Suppressor macrophage (primary cell): Measurements from ENCODE around the gene DCLRE1C.
"Not testable (repeated sequence)": the region's sequence is repeated elsewhere in the genome, so short reads cannot be mapped to it uniquely, and the experiment has no call there.

Source experiments
- DNase-seq, 4 experiments: peaks; one replicate each; pipeline ENCODE4 v3.0.0-alpha.2; 2020 to 2022

Gene DCLRE1C

DNA sequence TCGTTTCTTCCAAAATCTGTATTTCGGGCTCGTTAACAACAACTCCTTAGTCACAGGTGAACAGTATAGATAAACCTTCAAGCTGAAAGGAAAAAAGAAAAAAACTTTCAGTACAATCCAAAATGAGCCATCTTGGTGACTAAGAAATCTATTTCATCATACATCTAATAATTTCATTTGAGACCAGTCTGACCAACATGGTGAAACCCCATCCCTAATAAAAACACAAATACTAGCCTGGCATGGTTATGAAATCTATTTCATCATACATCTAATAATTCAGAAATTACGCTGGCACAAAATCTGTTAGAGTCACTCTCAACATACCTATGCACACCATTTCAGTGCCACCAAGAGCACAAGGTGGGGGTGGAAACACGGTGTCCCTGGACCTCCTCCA is 8.8 kb downstream of the DCLRE1C start:
- DNase-seq: no peak

DNA sequence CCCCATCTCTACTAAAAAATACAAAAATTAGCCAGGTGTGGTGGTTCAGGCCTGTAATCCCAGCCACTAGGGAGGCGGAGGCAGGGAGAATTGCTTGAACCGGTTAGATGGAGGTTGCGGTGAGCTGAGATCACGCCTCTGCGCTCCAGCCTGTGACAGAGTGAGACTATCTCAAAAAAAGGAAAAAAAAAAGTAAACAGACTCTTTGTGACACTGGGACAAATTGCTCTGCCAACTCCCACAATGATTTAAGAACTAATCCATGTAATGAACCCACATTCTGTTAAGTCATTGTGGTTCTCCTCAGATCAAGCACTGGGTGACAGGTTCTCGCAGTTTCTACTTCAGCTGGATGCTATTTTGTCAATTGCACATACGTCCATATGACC is 11.0 kb downstream of the DCLRE1C start:
- DNase-seq: not testable (repeated sequence)

DNA sequence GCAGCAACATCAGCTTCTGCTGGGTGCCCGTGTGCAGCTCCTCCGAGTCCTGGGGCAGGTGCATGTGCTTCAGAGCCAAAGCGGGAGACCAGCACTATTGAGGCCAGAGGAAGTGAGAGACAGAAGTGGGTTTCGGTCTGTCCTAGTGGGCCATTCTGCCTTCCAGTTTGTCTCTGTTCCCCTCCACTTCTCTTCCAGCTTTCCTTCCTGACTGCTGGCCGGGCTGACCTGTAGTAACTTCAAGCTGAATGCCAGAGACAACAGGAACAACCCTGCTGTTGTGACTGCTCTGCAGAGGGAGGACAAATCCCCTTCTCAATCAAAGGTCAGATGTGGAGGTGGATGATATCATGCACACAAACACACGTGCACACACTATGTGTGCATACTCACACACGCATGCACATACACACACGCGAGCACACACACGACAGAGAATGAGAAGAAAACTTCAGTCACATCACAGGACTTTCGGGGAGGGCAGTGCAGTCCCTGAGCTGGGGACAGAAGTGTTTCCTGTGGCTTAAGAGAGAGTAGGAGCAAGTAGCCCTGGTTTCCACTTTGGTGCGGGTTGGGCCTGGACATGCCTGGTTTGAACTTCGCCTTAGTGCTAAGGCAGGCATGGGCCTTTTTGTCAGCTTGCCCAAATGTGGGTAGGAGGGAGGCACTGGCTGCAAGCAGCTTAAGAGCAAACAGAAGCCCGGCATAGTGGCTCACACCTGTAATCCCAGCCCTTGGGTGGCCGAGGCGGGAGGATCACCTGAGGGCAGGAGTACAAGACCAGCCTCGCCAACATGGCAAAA is 11.5 kb downstream of the DCLRE1C start:
- not testable (repeated sequence) for DNase-seq

DNA sequence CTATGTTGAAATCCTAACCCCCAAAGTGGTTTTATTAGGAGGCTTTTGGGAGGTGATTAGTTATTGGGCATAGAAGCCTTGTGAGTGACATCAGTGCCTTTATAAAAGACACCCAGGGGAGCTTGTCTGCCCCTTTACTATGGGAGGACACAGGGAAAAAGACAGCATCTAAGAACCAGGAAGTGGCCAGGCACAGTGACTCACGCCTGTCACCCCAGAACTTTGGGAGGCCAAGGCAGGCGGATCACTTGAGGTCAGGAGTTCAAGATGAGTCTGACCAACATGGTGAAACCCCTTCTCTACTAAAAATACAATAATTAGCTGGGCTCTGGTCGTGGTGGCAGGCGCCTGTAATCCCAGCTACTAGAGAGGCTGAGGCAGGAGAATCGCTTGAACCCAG is 14.9 kb downstream of the DCLRE1C start:
- DNase-seq: peak; percentile 45 to 72 (median 64)

DNA sequence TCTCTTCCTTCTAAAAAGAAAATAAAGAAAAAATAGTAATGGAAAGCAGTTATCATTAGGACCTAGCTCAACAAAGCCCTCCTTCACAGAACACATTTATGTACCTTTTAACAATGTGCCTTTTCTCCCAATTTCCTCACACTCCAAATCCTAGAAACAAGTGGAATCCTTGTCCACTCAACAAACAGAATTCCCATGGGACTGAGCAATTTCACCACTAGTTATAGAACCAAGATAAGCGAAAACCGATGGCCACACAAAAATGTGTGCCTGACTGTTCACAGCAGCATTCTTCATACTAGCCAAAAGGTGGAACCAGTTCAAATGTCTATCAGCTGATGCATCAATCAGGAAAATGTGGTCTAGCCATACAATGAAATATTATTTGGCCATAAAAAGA is 17.3 kb downstream of the DCLRE1C start:
- no peak for DNase-seq

DNA sequence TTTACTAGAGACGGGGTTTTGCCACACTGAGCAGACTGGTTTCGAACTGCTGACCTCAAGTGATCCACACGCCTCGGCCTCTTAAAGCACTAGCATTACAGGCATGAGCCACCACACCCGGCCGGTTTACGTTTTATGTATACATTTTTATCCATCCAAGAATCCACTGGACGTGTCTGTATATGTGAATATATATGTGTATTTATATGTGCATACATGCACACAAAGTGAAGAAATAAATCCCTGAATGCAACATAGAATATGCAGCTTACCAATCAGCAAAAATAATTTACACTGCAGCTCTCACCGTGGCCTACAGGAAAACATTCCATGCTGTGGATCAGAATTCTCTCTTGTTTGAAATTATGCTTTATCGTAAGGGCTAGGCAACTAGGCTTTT is 23.3 kb downstream of the DCLRE1C start:
- no peak for DNase-seq

DNA sequence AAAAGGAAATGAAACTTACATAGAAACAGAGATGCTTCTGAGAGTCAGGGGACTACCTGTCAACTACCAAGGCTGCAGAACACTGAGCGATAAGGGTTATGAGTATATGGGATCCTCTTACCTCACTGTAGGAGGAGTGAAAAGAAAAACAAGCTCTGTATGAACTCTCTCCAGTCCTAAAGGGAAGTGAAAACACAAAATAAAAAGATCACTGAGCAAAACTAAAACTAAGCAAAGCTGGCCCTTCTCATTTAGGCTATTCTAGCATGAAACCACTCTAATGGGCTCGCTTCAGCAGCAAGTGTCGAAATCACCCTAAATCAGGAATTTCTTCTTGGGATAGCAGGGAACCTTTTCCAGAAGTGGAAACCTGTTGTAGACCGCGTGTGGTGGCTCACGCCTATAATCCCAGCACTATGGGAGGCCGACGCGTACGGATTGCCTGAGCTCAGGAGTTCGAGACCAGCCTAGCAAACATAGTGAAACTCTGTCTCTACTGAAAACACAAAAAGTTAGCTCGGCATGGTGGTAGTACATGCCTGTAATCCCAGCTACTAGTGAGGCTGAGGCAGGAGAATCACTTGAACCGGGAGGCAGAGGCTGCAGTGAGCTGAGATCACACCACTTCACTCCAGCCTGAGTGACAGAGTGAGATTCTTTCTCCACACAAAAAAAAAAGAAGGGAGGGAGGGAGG is 27.0 kb downstream of the DCLRE1C start:
- peak in 2 of 4 experiments; percentile 6 to 7 for DNase-seq

DNA sequence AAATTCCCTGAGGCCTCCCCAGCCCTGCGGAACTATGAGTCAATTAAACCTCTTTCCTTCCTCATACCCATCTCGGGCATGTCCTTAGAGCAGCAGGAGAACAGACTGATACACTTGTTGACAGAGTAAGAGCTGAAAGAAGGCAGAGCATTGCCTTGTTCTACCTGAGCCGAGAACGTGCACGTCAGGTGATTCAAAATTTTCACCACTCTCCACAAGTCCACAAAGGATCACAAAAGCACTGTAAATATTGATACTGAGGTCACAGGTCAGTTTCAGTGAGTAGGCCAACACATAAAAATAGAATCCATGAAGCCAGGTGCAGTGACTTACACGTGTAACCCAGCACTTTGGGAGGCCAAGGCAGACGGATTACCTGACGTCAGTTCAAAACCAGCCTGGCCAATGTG is 27.8 kb downstream of the DCLRE1C start:
- DNase-seq: no peak

DNA sequence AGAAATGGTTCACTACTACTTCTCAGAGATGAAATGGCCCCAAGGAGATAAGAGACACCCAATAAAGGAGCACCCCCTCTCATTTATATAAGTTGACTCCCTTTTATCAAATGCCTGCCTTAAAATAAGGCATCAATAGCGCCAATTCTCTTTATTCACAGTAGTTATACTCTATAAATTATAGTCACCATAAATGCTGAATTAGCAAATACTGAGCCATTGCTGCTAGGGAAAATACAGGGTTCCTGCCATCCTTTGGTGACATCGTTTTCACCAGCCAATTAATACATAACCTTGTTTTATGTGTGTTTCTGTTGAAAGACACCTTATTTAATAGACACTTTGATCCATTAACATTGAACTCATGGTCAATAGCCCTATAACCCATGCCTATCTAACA is 28.6 kb downstream of the DCLRE1C start:
- DNase-seq: no peak

DNA sequence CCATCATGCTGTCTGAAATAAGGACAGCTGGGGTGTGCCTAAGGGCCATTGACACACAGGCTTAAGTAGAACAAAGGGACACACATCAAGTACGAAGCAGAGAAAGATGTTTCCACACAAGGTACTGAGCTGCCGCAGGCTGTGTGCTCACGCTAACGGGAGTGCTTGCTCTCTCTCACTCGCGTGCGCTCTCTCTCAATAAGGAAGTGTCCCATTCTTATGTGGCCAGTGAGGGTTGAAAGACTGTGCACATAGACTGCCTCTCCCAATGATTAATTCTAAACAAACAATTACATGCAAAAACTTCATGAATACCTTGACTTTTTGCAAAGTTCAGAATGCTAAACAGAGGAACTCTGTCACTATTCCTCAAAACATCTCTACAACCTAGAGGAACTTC is 29.9 kb downstream of the DCLRE1C start:
- no peak for DNase-seq

DNA sequence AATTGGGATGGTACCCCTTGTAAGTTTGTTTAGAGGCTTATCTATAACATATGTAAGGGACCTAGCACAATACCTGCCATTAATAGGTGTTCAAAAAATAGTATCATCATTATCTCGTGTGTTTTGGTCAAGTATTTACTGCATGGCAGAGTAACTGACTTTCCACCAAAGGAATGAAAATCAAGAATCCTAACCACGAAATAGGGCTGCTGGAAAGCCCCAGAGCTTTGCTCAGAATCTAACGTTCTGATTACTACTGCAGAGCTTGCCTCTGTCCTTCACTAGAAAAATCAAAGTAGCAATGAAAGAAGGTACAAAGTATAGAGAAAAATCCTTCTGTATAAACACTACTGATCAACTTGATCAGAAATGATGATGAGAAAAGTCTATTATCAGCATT is 34.9 kb downstream of the DCLRE1C start:
- DNase-seq: no peak

DNA sequence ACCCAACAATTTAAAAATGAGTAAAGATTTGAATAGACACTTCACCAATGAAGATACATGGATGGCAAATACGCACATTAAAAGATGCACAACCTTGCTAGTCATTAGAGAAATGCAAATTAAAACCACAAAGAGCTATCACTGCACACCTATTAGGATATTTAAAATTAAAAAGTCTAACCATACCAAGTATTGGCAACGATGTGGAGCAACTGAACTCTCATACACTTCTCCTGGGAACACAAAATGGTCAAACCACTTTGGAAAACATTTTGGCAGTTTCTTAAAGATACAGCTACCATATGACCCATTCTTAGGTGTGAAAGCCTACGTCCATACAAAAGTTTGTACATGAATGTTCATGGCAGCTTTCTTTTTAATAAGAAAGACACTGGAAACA is 36.1 kb downstream of the DCLRE1C start:
- no peak for DNase-seq

DNA sequence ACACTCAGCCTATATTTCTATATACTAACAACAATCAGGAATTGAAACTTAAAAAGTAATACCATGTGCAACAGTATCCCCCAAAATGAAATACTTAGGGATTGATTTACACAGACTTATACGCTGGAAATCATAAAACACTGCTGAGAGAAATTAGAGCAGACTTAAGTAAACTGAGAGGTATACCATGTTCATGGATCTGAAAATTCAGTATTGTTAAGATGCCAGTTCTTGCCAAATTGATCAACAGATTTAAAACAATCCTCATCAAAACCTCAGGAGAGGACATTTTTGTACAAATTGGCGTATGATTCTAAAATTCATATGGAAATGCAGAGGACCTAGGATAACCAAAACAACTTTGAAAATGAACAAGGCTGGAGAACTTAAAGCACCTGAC is 37.3 kb downstream of the DCLRE1C start:
- no peak for DNase-seq

DNA sequence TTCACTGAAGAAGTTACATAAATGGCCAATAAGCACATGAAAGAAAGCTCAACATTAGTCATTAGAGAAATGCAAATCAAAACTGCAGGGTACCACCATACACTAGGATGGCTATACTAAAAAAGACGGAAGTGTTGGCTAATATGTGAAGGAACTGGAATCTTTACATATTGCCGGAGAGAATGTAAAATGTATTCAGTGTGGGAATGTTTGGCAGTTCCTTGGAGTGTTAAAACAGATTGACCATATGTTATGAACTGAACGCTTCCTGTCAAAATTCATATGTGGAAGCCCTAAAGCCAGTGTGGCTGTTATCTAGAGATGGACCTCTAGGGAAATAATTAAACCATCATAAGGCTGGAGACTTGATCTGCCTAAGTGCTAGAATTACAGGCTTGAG is 42.1 kb downstream of the DCLRE1C start:
- DNase-seq: no peak

DNA sequence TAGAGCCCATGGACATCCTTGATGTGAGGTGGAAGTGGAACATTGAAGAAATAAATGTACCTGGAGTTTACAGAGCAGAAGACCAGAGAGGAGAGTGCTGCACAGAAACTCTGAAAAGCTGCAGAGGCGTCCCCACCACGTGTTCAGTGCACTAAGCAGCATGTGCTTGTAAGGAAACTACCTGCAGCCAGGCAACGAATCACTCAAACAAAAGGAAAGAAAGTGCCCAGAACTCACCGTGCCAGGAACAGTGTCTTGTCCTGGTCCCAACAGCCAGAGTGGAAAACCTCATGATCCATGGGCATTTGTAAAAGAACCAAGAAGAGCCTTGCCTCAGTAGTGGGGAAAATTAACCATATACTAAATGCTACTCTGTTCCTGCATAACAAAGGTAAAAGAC is 42.9 kb downstream of the DCLRE1C start:
- DNase-seq: no peak

DNA sequence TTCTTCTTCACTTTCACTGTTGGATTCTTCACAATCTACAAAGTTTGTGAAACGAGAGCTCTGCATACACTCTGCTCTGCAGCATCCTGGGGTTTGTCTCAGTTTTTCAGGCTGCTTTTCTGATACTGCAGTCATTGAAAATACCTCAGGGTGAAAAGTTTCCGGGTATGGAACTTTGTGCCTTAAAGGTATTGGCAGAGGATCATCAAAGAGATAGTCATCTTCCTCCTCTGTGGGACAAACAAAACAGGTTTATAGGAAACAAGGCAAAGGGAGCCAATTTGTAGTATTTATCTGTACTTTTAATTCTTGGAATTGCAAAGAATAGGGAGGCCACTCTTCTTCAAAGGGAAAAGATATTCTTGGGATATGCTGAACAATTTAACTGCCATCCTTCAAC is 44.8 kb downstream of the DCLRE1C start:
- no peak for DNase-seq

DNA sequence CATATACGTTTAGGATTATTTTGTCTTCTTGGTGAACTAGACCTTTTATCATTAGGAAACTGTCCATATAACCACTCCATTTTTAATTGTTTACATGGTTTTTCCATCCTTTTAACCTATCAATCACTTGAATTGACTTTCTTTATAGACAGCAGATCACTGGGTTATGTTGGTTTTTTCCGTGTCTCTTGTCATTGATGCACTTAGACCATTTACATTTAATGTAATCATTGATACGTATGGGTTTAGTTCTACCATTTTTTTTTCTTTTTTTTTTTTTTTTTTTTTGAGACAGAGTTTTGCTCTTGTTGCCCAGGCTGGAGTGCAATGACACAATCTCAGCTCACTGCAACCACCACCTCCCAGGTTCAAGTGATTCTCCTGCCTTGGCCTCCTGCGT is 46.3 kb downstream of the DCLRE1C start:
- not testable (repeated sequence) for DNase-seq

DNA sequence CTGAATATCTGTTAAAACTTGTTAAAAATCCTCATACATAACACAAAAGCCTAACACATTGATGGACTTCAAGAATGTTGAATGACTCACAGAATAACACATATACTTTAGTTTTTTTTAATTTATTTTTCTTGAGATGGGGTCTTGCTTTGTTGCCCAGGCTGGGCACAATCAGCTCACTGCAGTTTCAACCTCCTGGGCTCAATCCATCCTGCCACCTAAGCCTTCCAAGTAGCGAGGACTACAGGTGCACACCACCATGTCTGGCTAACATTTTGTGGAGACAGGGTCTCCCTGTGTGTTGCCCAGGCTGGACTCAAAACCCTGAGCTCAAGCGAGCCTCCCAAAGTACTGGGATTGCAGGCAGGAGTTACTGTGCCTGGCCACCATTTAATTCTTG is 47.1 kb downstream of the DCLRE1C start:
- no peak for DNase-seq

DNA sequence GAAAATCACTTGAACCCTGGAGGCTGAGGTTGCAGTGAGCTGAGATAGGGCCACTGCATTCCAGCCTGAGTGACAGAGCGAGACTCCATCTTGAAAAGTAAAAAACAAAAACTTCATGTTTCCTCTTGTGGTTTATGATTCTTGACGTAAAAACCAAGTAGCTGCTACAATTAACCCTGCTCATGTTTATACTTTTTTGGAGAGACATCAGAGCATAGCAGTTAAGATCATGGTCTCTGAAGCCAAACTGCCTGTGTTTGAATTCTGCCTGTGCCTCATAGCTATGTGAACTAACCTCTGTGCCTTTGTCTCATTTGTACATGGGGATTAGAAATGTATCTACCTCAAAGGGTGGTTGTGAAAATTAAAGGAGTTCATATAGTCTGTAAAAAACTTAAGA is 48.0 kb downstream of the DCLRE1C start:
- DNase-seq: no peak

DNA sequence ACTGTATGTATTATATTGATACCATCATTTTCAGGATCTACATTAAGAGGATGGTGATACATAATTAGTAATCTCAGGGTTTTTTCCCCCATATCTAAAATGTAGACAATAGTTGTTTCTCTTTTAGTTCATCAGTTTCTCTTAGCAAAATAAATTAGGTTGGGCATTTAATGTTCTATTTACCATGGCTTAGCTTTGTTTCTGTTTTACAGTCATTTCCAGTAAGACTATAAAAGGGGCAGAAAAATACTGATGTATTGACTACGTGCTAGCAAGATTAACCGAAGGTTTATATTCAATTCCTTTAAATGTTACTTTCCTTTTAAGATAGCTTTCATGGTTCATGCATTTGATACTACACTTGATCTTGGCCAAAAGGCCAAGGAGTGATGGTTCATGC is 49.0 kb downstream of the DCLRE1C start:
- DNase-seq: no peak

DNA sequence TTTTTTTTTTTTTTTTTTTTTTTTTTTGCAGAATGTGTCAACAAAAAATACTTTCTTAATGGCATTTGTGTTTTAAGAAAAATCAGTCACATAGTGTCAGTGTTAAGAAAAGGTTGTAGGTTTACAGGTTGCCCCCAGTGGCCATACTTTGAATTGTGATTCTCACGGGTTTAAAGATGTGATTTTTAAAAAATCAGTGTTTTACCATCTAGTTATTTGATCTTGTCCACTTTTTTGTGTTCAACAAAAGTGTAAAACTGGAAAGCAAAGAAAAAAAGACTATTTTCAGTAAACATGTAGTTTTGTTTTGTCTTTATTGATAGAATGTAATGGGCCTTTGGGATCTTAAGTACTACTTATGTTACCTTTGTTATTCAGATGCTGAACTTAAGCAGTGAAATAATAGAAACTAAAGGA is 49.6 kb downstream of the DCLRE1C start:
- DNase-seq: peak; percentile 30 to 52 (median 44)

DNA sequence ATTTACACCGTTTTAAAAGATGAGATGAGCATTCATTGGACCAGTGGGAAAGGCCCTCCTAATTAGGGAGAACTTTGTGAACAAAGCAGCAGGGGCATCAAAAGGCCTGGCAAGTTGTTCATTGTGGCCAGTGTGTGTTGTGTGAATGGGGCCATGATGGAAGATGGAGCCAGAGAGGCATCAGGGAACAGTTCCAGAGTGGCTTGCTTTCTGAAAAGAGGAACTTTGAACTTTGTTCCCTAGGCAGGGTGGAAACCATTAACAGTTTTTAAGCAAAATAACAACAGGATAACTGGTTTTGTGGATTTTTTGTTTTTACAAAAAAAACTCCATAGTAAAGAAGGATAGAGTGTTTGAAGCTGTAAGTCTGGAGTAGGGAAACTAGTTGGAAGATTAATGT is 62.7 kb downstream of the DCLRE1C start:
- peak in 2 of 4 experiments; percentile 3 to 14 for DNase-seq

DNA sequence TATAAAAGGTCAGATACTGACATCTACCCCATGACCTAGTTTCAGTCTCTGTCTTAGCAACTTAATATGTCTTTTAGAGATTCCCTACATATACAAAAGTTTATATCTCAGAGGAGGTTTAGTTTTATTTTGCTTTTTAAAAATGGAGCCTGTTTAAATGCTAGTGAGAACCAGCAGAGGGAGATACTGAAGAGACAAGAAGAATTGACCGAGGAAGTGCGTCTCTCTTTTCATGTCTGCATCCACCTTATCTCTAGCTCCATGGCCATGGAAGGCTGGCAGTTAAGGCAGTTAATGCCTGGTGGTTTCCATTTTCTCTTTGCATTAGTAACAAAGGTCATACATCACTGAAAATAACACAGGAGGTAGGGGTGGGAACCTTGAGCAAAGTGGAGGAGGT is 64.6 kb downstream of the DCLRE1C start:
- DNase-seq: peak in 2 of 4 experiments; percentile 4 to 9

DNA sequence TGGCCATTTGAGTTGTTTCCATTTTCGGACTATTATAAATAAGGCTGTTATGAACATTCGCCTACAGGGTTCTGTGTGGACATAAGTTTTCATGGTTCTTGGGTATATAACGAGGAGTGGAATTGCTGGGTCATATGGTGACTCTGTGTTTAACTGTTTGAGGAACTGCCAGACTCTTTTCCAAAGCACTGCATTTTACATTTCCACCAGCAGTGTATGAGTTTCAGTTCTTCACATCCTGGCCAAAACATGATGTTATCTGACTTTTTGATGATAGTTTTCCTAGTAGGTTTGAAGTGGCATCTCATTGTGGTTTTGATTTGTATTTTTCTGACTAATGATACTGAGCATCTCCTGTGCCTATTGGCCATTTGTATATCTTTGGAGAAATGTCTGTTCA is 69.8 kb downstream of the DCLRE1C start:
- peak; percentile 9 to 49 (median 24) for DNase-seq
